GM19351 (cell line): ENCODE measurements around the gene NR1D2.

ENCODE experiments used
- ATAC-seq: cut with Tn5 transposase; IDR thresholded peaks from one replicate; pipeline ENCODE4 v1.9.1; 2021; ENCODE audit warnings: mild to moderate bottlenecking, moderate library complexity; ENCODE audit not compliant: unreplicated experiment

The NR1D2 gene

GRCh38 chr3:23928524-23928923, 16.6 kb upstream of the NR1D2 start:
- ATAC-seq = no peak

GRCh38 chr3:23931597-23931996, 13.5 kb upstream of the NR1D2 start:
- no peak for ATAC-seq

GRCh38 chr3:23932571-23932970, 12.5 kb upstream of the NR1D2 start:
- no peak for ATAC-seq

GRCh38 chr3:23934253-23934652, 10.8 kb upstream of the NR1D2 start:
- ATAC-seq = no peak

GRCh38 chr3:23937296-23937695, 7.8 kb upstream of the NR1D2 start:
- ATAC-seq = no peak

- ATAC-seq = no peak
Observed at GRCh38 chr3:23938688-23939087, 6.4 kb upstream of the NR1D2 start.

GRCh38 chr3:23940775-23941174, 4.3 kb upstream of the NR1D2 start:
- no peak for ATAC-seq

- no peak for ATAC-seq
Observed at GRCh38 chr3:23941440-23941839, 3.6 kb upstream of the NR1D2 start.

- ATAC-seq = no peak
Observed at GRCh38 chr3:23942546-23942945, 2.5 kb upstream of the NR1D2 start.

GRCh38 chr3:23944007-23944783, 891 bp upstream of the NR1D2 start:
- no peak for ATAC-seq

GRCh38 chr3:23945663-23945912, 502 bp downstream of the NR1D2 start:
- no peak for ATAC-seq

- ATAC-seq = peak; percentile 70
Observed at GRCh38 chr3:23945913-23946687, 1.0 kb downstream of the NR1D2 start.

GRCh38 chr3:23948761-23949160, 3.7 kb downstream of the NR1D2 start:
- no peak for ATAC-seq

GRCh38 chr3:23949784-23950183, 4.7 kb downstream of the NR1D2 start:
- peak; percentile 15 for ATAC-seq

GRCh38 chr3:23950293-23950692, 5.2 kb downstream of the NR1D2 start:
- peak; percentile 21 for ATAC-seq

- ATAC-seq = peak; percentile 43
Observed at GRCh38 chr3:23952646-23953045, 7.6 kb downstream of the NR1D2 start.

- no peak for ATAC-seq
Observed at GRCh38 chr3:23953523-23953922, 8.4 kb downstream of the NR1D2 start.

- ATAC-seq = no peak
Observed at GRCh38 chr3:23954144-23954543, 9.1 kb downstream of the NR1D2 start.

GRCh38 chr3:23956701-23957100, 11.6 kb downstream of the NR1D2 start:
- ATAC-seq = no peak

- ATAC-seq = peak; percentile 53
Observed at GRCh38 chr3:23959135-23959900, 14.2 kb downstream of the NR1D2 start.

- ATAC-seq = no peak
Observed at GRCh38 chr3:23960649-23961048, 15.6 kb downstream of the NR1D2 start.

GRCh38 chr3:23961066-23961465, 16.0 kb downstream of the NR1D2 start:
- ATAC-seq = no peak
